GM19438 (cell line): ENCODE measurements around the gene CACNB2.
"Not testable (repeated sequence)": the region's sequence is repeated elsewhere in the genome, so short reads cannot be mapped to it uniquely, and the experiment has no call there.

Experiments used
- ATAC-seq: cut with Tn5 transposase; IDR thresholded peaks from one replicate; pipeline ENCODE4 v1.9.1; 2021; ENCODE audit warnings: low read depth; ENCODE audit not compliant: unreplicated experiment

Gene CACNB2

DNA sequence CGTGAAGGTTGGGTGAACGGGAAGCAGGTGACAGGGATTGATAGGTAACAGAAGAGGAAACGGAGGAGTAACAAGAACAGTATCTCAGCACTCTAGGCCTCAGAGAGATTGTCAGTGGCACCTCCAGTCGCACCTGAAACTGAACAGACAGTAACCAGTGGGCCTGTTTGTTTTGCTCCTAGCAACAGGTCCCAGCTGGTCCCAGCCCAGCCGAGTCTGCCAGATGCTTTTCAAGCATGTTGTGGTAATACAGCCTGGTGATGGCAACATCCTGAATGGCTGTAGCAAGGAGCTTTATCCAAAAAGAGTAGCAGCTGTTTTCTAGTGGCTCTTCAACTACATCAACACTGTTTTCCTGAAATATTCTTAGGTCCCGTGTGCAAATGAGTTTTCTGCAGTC is 4.7 kb downstream of the CACNB2 start:
- ATAC-seq, result no peak

- ATAC-seq, result no peak
Measured at GRCh38 chr10:18145652-18146051, 5.4 kb downstream of the CACNB2 start.

DNA sequence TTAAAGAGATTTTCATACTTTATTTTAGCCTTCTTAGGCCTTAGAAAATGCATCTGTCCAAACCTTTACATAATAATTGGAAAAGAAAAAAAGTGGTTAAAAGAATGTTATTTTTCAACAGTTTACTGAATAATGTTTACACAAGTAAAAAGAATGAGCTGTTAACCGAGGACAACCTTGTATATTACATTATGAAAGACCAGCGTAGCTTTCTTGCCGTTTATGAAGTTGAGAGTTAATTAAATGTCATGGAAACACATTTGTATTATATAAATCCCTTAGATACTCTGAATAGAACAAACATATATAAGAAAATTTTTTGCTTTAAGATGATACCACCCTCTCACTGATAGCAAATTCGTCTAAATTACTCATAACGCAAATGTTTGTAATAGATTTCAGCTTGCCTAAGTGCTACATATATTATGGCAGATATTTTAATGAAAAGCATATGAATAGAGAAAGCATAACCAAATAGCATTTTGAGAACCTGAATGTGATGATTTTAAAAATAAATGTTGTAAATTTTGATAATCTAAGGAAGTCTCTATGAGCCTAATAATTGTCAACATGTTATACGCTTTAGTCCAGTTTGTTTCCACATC is 9.1 kb downstream of the CACNB2 start:
- ATAC-seq, result no peak

GRCh38 chr10:18151356-18151890 is 11.2 kb downstream of the CACNB2 start:
- no peak for ATAC-seq

DNA sequence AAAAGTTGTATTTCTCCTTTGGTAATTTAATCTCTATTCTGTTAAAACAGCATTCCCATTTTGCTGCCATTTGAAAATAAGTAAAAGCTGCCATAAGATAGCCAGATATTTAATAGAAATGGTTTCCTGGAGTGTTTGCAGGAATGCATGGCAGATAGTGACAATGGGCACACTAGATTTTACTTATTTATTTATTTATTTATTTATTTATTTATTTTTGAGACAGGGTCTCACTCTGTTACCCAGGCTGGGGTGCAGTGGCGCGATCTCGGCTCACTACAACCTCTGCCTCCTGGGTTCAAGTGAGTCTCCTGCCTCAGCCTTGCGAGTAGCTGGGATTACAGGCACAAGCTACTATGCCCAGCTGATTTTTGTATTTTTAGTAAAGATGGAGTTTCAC is 13.2 kb downstream of the CACNB2 start:
- not testable (repeated sequence) for ATAC-seq

GRCh38 chr10:18155321-18155720 is 15.1 kb downstream of the CACNB2 start:
- no peak for ATAC-seq

DNA sequence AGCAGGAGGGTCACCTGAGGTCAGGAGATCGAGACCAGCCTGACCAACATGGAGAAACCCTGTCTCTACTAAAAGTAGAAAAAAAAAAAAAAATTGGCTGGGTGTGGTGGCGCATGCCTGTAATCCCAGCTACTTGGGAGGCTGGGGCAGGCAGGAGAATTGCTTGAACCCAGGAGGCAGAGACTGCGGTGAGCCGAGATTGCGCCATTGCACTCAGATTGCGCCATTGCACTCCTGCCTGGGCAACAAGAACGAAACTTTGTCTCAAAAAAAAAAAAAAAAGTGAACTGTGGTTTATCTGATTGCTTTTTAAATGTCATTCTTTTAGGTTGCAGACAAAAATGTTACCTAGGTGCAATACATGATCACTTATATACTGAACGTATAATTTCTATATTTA is 16.6 kb downstream of the CACNB2 start:
- ATAC-seq, result not testable (repeated sequence)

GRCh38 chr10:18157881-18158280 is 17.7 kb downstream of the CACNB2 start:
- ATAC-seq, result no peak

GRCh38 chr10:18158773-18159265 is 18.6 kb downstream of the CACNB2 start:
- ATAC-seq, result no peak

DNA sequence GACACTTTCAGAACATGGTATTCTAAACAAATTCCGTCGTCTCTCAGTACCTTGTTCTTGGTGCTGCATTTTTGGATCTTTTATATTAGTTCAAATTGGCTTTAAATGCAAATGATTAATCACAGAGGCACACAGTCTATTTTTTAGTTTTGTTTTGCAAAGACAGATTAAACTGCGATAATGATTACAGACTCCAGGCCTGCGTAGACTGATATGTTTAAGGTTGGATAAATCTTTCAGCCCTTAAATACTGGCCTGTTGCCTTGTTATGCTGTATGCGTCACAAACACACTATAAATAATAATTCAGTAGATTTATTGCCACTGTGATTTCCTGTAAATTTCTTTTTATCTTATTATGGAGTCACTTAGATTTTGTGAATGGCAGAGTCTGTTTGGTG is 19.3 kb downstream of the CACNB2 start:
- no peak for ATAC-seq

DNA sequence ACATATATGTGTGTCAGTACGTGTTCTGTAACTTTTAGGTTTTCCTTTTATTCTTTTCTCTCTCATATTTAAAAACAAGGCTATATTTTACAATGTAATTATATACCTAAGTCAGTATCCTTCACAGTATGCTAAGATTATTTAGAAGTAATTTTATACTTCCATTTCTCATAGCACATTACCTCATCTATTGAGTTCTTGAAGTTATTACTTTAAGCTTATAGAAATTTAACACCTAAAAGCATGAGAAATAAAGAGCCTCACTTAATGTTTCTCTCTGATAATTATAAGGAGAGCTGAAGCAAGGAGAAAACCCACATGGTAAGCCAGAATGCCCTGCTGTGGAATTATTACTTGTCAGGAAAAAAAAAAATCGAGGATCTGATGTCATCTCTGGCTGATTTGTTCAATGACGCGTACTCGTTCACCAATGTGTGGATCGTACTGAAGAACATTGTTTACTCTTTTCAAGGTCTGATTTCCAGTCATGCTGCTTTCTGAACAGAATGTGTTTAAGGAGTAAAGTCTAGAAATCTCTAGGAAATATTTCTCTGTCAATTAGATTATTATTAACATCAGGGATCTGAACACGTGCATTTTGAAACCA is 21.9 kb downstream of the CACNB2 start:
- no peak for ATAC-seq

- no peak for ATAC-seq
Measured at GRCh38 chr10:18164093-18164492, 23.9 kb downstream of the CACNB2 start.

DNA sequence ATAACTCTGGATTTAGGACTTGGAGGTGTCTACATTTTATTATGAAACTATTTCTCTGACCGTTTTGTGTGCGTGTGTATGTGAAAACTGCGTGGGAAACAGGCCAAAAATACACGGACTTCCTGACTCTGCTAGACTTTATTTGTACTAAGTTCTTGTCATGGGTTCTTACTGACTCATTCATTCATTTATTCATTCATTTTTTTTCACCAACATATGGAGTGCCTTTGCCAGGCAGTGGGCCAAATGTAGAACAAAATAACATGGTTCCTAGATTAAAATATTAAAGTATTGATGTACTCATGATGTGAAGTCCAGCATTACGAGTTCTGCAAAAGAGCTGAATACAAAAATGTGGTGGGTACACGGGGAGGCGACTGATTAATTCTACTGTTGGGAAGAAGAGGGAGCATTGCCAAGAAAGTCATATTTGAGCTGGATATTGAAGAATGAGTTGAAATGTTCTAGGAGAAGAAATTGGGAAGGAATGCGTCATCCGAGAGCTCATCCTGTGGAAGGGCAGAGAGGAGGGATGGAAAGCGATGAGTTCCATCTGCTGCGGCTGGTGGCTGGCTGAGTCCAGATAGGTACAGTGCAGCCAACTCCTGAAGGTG is 24.6 kb downstream of the CACNB2 start:
- no peak for ATAC-seq

GRCh38 chr10:18178854-18179483 is 38.7 kb downstream of the CACNB2 start:
- no peak for ATAC-seq

GRCh38 chr10:18179891-18180290 is 39.7 kb downstream of the CACNB2 start:
- no peak for ATAC-seq

DNA sequence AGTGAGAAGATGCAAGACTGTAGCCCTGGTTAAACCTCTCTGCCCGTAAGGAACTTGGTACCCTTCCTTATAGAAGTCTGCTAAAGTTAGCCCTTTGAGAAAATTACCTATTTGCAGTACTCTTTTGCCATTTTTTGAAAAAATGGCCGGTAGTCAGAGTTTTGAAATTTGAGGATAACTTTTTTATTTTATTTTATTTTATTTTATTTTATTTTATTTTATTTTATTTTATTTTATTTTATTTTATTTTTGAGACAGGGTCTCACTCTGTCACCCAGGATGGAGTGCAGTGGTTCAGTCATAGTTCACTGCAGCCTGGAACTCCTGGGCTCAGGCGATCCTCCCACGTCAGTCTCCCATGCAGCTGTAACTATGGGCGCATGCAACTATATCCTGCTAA is 41.2 kb downstream of the CACNB2 start:
- not testable (repeated sequence) for ATAC-seq

DNA sequence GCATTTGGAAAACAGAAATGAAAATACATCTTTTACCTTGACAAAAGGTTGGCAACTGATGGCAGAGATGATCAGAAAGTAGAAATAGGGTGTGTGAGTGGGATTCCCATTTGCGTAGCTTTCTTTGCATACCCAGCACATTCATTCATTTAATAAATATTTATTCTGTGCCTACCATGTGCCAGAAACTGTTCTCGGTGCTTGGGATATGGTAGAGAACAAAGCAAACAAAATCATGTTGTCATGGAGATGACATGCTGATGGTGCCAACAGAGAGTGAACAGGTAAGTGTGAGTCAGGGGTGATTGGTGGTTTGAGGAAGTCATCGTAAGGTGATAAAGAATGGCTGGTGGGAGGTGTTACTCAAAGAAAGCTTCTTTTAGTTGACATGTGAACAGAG is 45.4 kb downstream of the CACNB2 start:
- ATAC-seq, result no peak

- no peak for ATAC-seq
Measured at GRCh38 chr10:18190840-18191239, 50.6 kb downstream of the CACNB2 start.

DNA sequence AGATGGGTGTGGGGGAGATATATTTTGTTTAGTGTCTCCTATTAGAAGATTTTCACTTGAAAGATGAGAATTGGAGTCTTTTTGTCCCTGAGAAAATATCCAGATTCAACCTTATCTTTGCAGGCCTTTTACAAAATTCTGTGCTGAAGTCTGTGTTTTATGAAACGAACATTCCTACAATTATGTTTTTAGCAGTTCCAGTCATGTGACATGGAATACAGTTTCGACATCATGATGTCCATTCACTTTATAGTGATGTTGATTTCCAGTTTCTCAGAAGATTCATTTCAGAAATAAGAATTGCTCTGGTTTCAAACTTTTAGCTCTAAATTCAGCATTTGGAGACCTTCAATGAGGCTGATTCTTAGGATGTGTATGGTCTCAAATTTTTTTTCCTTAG is 54.4 kb downstream of the CACNB2 start:
- no peak for ATAC-seq

DNA sequence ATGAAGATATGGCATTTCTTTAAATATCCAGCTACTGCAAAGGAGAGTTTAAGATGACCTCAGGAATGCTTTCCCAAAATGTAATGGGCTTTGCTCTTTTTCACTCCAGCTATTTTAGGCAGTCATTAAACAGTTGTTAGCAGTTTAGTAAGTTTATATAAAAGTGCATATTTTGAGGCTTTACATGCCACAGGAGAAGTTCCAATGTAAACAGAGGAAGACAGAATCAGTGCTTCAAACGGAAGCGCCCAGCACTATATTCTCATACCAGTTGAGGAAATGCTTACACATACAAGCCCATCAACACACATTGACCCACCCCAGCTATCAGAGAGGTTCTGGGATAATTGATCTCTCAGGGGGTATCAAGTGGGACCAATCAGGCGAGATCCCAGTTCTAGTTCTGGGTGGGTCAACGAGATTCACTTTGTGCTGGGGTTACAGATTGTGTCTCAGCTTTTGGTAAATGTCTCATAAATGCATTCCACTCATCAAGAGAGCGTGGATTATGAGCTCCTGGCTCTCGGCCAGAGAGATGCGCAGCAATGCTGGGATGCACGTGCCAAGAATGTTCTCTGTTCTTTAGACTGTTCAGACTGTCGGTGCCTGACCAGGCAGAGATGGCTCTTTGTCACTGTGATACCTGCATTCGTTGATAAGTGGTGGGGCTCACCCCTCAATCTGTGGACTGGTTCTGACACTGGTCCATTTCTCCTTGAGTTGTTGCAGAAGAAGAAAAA is 55.0 kb downstream of the CACNB2 start:
- no peak for ATAC-seq
